ENCODE results near the gene DNAJC1. TPM values are rescaled to one million over a fixed set of nuclear protein-coding genes. Genes with fewer than 3 reads are reported as not detected.
"Not testable (repeated sequence)": the region's sequence is repeated elsewhere in the genome, so short reads cannot be mapped to it uniquely, and the experiment has no call there.

The DNAJC1 gene
- total RNA-seq, 1 experiment from 2014 or later = 17.9 TPM

GRCh38 chr10:21724687-21725367 lies 278.7 kb downstream of the DNAJC1 start:
- no peak for DNase-seq
- Histone ChIP-seq H3K4me3 (ENCODE audit: insufficient read depth, low read depth, low read length) (no peak overlapping the region), H3K36me3 (replicated peaks; ENCODE audit: control insufficient read depth, insufficient read depth, low read length) (no peaks in the 10 kb centered on the region), H3K27me3 (ENCODE audit: control insufficient read depth, insufficient read depth, low read length) (no peaks in the 10 kb centered on the region)

GRCh38 chr10:21724020-21724589 lies 279.4 kb downstream of the DNAJC1 start:
- Histone ChIP-seq H3K36me3 (replicated peaks; ENCODE audit: control insufficient read depth, insufficient read depth, low read length) (no peaks in the 10 kb centered on the region), H3K27me3 (ENCODE audit: control insufficient read depth, insufficient read depth, low read length) (no peaks in the 10 kb centered on the region), H3K4me3 (ENCODE audit: insufficient read depth, low read depth, low read length) (no peak overlapping the region)
- DNase-seq = no peak

GRCh38 chr10:21722209-21722608 lies 281.3 kb downstream of the DNAJC1 start:
- no peak overlapping the region for H3K4me3 ChIP-seq (ENCODE audit: insufficient read depth, low read depth, low read length)
- no peak for DNase-seq
- H3K27me3 ChIP-seq (ENCODE audit: control insufficient read depth, insufficient read depth, low read length) = no peaks in the 10 kb centered on the region
- H3K36me3 ChIP-seq (replicated peaks; ENCODE audit: control insufficient read depth, insufficient read depth, low read length) = no peaks in the 10 kb centered on the region

- no peak for DNase-seq
- Histone ChIP-seq H3K36me3 (replicated peaks; ENCODE audit: control insufficient read depth, insufficient read depth, low read length) (no peaks in the 10 kb centered on the region), H3K4me3 (ENCODE audit: insufficient read depth, low read depth, low read length) (no peak overlapping the region), H3K27me3 (ENCODE audit: control insufficient read depth, insufficient read depth, low read length) (no peaks in the 10 kb centered on the region)
These were observed 282.4 kb downstream of the DNAJC1 start for GRCh38 chr10:21721000-21721665.

- no peak overlapping the region for H3K4me3 ChIP-seq (ENCODE audit: insufficient read depth, low read depth, low read length)
- H3K27me3 ChIP-seq (ENCODE audit: control insufficient read depth, insufficient read depth, low read length) = no peaks in the 10 kb centered on the region
- DNase-seq = peak; percentile 32
- no peaks in the 10 kb centered on the region for H3K36me3 ChIP-seq (replicated peaks; ENCODE audit: control insufficient read depth, insufficient read depth, low read length)
These were observed 283.4 kb downstream of the DNAJC1 start for GRCh38 chr10:21720090-21720489.

GRCh38 chr10:21719502-21719901 lies 284.0 kb downstream of the DNAJC1 start:
- no peak for DNase-seq
- Histone ChIP-seq H3K27me3 (ENCODE audit: control insufficient read depth, insufficient read depth, low read length) (no peaks in the 10 kb centered on the region), H3K4me3 (ENCODE audit: insufficient read depth, low read depth, low read length) (no peak overlapping the region), H3K36me3 (replicated peaks; ENCODE audit: control insufficient read depth, insufficient read depth, low read length) (no peaks in the 10 kb centered on the region)

GRCh38 chr10:21717437-21718054 lies 286.0 kb downstream of the DNAJC1 start:
- not testable (repeated sequence) for H3K4me3 ChIP-seq (ENCODE audit: insufficient read depth, low read depth, low read length)

GRCh38 chr10:21715531-21716195 lies 287.9 kb downstream of the DNAJC1 start:
- peaks cover 1% of the 10 kb centered on the region for H3K36me3 ChIP-seq (replicated peaks; ENCODE audit: control insufficient read depth, insufficient read depth, low read length)
- H3K4me3 ChIP-seq (ENCODE audit: insufficient read depth, low read depth, low read length) = no peak overlapping the region
- no peaks in the 10 kb centered on the region for H3K27me3 ChIP-seq (ENCODE audit: control insufficient read depth, insufficient read depth, low read length)
- DNase-seq = no peak

More at GRCh38 chr10:21717437-21718054, 286.0 kb downstream of the DNAJC1 start:
- not testable (repeated sequence) for DNase-seq; H3K36me3 ChIP-seq (replicated peaks; ENCODE audit: control insufficient read depth, insufficient read depth, low read length); H3K27me3 ChIP-seq (ENCODE audit: control insufficient read depth, insufficient read depth, low read length)

GRCh38 chr10:21712975-21713374 lies 290.6 kb downstream of the DNAJC1 start:
- no peak overlapping the region for H3K4me3 ChIP-seq (ENCODE audit: insufficient read depth, low read depth, low read length)
- no peaks in the 10 kb centered on the region for H3K27me3 ChIP-seq (ENCODE audit: control insufficient read depth, insufficient read depth, low read length)
- peaks cover 1% of the 10 kb centered on the region for H3K36me3 ChIP-seq (replicated peaks; ENCODE audit: control insufficient read depth, insufficient read depth, low read length)
- no peak for DNase-seq

GRCh38 chr10:21707498-21707897 lies 296.0 kb downstream of the DNAJC1 start:
- Histone ChIP-seq H3K36me3 (replicated peaks; ENCODE audit: control insufficient read depth, insufficient read depth, low read length) (no peaks in the 10 kb centered on the region), H3K4me3 (ENCODE audit: insufficient read depth, low read depth, low read length) (no peak overlapping the region), H3K27me3 (ENCODE audit: control insufficient read depth, insufficient read depth, low read length) (no peaks in the 10 kb centered on the region)
- no peak for DNase-seq

Other genes with a start within 250 kb of the DNAJC1 start
- gene EBLN1, start 214.3 kb upstream of the DNAJC1 start, total RNA-seq (2014; rRNA removed; shearing (Covaris generic)) = not detected in 2 replicates